Chondrocyte (in vitro differentiated cells): Measurements from ENCODE around the gene CADPS. TPM values are rescaled to one million over a fixed set of nuclear protein-coding genes. Genes with fewer than 3 reads are reported as not detected.

Experiments
- DNase-seq: peaks from one replicate; pipeline ENCODE4 v3.0.0; 2021; ENCODE audit warnings: mixed read lengths, low spot score
- H3K27ac Mint-ChIP-seq: one replicate; pipeline ENCODE4 v1.8.0; 2021; ENCODE audit warnings: mild to moderate bottlenecking, moderate library complexity, mixed read lengths; ENCODE audit not compliant: unreplicated experiment
- H3K27me3 Mint-ChIP-seq: 2 replicates; pipeline ENCODE4 v1.8.0; 2021; ENCODE audit warnings: low read depth, mixed read lengths
- H3K36me3 Mint-ChIP-seq: 2 replicates; pipeline ENCODE4 v1.8.0; 2021; ENCODE audit warnings: low read depth, mixed read lengths
- H3K4me1 Mint-ChIP-seq: 2 replicates; pipeline ENCODE4 v1.8.0; 2021; ENCODE audit warnings: low read depth, mild to moderate bottlenecking, mixed read lengths
- H3K4me3 Mint-ChIP-seq: one replicate; pipeline ENCODE4 v1.8.0; 2021; ENCODE audit warnings: mild to moderate bottlenecking, moderate library complexity, mixed read lengths; ENCODE audit not compliant: unreplicated experiment
- H3K9me3 Mint-ChIP-seq: 2 replicates; pipeline ENCODE4 v1.8.0; 2021; ENCODE audit warnings: low read depth, mixed read lengths
- total RNA-seq: library from RNA; stranded (reverse); gene quantifications from 3 replicates; pipeline ENCODE4 v1.2.1, GENCODE V29; 2021
- TF ChIP-seq, protein P1 (sequence below): fragments of 200-600 bp; sonication (generic); IDR thresholded peaks from 2 replicates; pipeline ENCODE4 v1.5.0; 2021; ENCODE audit warnings: antibody characterized with exemption, mild to moderate bottlenecking, moderate library complexity

CADPS gene
- total RNA-seq, 1 donor from 2014 or later = not detected

DNA sequence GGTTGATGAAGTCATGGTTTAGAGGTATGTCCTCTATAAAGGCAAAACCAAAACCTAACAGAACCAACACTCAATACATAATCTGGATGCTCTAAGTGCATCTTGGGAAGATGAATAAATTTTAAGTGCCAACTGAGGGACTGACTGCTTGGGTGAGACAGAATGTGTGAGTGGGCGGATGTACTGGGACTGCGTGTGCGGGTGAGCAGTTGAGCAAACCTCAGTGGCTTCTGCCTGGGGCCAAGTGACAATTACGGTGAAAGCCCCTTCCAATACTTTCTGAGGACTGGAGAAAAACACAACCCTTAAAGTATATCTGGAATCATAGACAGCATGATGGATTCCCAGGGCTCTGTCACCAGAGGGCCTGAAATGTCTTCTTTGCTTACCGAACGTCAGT, 421.8 kb downstream of the CADPS start:
- no peaks in the 10 kb centered on the region for H3K36me3 Mint-ChIP-seq
- peaks cover 45% of the 10 kb centered on the region for H3K27me3 Mint-ChIP-seq
- no peaks in the 10 kb centered on the region for H3K4me1 Mint-ChIP-seq
- no peak overlapping the region for H3K4me3 Mint-ChIP-seq
- no peak overlapping the region for H3K27ac Mint-ChIP-seq
- TF ChIP-seq, protein P1, sequence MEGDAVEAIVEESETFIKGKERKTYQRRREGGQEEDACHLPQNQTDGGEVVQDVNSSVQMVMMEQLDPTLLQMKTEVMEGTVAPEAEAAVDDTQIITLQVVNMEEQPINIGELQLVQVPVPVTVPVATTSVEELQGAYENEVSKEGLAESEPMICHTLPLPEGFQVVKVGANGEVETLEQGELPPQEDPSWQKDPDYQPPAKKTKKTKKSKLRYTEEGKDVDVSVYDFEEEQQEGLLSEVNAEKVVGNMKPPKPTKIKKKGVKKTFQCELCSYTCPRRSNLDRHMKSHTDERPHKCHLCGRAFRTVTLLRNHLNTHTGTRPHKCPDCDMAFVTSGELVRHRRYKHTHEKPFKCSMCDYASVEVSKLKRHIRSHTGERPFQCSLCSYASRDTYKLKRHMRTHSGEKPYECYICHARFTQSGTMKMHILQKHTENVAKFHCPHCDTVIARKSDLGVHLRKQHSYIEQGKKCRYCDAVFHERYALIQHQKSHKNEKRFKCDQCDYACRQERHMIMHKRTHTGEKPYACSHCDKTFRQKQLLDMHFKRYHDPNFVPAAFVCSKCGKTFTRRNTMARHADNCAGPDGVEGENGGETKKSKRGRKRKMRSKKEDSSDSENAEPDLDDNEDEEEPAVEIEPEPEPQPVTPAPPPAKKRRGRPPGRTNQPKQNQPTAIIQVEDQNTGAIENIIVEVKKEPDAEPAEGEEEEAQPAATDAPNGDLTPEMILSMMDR = no peak
- H3K9me3 Mint-ChIP-seq = no peaks in the 10 kb centered on the region
- DNase-seq = no peak

DNA sequence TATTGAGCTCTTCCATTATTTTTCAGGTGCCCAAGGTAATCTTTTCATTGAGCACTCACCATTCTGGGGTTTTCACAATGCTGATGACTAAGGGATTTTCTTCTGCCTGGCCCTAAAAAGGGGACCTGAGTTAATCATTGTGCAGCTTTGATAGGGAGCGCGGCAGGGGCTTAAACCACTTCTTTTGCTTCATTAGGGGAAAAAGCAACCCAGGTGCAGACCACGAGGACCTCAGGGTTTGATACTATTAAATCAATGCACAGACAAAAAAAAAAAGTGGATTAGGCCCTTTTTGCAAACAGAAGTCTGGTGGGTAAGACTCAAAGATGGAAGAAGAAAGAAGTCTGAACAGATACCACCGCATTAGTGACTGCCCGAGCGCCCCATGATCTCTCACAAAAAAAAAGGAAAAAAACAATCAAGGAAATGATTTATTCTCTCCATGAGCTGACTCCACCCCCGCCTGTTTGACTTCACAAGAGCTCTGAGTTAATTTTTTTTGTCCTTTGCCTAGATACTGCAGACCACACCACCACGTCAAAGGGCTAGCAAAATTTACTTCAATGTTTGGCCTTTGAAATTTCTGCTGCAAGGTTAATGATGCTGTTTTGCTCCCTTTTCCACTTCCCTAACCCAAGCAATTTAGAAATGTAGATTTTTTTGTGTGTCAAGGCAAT, 423.9 kb downstream of the CADPS start:
- Mint-ChIP-seq H3K27ac (no peak overlapping the region), H3K4me1 (no peaks in the 10 kb centered on the region), H3K9me3 (no peaks in the 10 kb centered on the region), H3K4me3 (no peak overlapping the region), H3K36me3 (no peaks in the 10 kb centered on the region), H3K27me3 (peaks cover 43% of the 10 kb centered on the region)
- DNase-seq = no peak
- TF ChIP-seq, protein P1 = no peak

DNA sequence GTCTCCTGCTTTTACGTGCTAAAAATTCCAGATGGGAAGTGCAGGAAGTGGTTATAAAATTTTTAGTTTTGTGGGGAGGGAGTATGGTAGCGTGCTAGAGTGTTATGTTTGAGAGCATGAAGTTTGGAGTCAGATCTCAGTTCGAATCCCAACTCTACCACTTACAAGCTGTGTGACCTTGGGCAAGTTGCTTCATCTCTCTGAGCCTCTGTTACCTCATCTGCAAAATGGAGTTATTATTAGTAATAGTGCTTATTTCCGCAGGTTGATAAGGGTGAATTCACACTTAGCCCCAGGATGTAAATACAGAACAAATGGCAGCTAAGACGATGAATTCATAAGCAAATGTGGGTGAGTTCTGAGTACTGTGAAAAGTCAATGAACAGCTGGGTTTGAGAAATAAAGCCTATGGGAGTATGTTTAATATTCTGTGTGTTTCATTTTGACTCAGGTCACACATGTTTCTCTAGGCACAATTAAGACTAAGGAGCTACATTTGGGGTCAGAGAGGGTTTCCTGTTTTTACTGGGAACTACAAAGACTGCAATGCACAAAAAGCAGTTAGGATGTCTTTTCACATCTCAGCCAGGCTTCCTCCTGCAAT, 428.8 kb downstream of the CADPS start:
- Mint-ChIP-seq H3K27ac (no peak overlapping the region), H3K9me3 (no peaks in the 10 kb centered on the region), H3K27me3 (peaks cover 13% of the 10 kb centered on the region), H3K4me3 (no peak overlapping the region), H3K4me1 (no peaks in the 10 kb centered on the region), H3K36me3 (no peaks in the 10 kb centered on the region)
- TF ChIP-seq, protein P1 = no peak
- no peak for DNase-seq

DNA sequence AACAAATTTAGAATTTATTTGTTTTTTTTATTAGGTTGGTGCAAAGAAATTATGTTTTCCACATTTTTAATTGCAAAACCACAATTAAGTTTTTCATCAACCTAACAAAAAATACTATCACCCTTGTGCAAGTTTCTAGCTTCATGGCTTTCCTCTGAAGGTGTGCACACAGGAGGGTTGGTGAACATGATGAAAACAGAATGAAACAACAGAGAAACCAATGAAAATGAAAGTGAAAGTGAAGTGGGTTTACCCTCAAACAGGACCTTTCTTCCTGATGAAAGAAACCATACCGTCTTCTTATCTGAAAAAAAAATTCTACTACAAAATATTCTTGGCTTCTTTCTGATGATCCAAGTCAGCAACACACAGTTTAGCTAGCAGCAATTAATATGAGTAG, 429.9 kb downstream of the CADPS start:
- no peaks in the 10 kb centered on the region for H3K4me1 Mint-ChIP-seq
- no peak overlapping the region for H3K27ac Mint-ChIP-seq
- TF ChIP-seq, protein P1 = no peak
- peaks cover 10% of the 10 kb centered on the region for H3K27me3 Mint-ChIP-seq
- no peaks in the 10 kb centered on the region for H3K36me3 Mint-ChIP-seq
- DNase-seq = no peak
- H3K9me3 Mint-ChIP-seq = no peaks in the 10 kb centered on the region
- no peak overlapping the region for H3K4me3 Mint-ChIP-seq

DNA sequence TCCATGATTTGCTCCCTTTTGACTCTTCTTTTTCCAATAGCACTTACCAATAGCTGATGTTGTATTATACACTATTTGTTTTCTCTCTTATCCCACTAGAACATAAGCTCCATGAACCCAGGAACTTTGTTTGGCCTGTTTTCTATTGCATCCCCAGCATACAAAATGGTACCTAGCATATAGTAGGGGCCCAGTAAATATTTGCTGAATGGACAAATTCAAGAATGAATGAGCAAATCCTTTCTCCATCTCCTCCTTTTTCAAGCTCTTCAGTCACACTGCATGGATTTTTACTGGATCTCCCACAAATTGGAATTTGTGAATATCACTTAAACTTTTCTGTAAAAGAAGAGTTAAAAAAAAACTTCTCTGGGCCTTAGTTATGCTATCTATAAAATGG, 435.2 kb downstream of the CADPS start:
- Mint-ChIP-seq H3K27ac (no peak overlapping the region), H3K36me3 (no peaks in the 10 kb centered on the region), H3K4me3 (no peak overlapping the region), H3K9me3 (no peaks in the 10 kb centered on the region), H3K27me3 (peaks cover 45% of the 10 kb centered on the region), H3K4me1 (no peaks in the 10 kb centered on the region)
- TF ChIP-seq, protein P1 = no peak
- no peak for DNase-seq
